Head of caudate nucleus (tissue), 42 donors: ENCODE results near the gene ZNF664.
"Not testable (repeated sequence)": the region's sequence is repeated elsewhere in the genome, so short reads cannot be mapped to it uniquely, and the experiment has no call there.

Source experiments
- DNase-seq, 42 donors: peaks; one replicate each; pipeline versions ENCODE4 v3.0.0 to v3.0.0-alpha.2; 2020 to 2021; ENCODE audit warnings: mixed read lengths in 7 of 42
- intact Hi-C: fragments of 100-400 bp; cut with DNase I; formaldehyde crosslinking; loops from one replicate; pipeline ENCODE4 v1.15.0; 2022

ZNF664 gene

GRCh38 chr12:123939716-123940626 lies 33.0 kb upstream of the ZNF664 start:
- DNase-seq: peak in 3 of 42 donors; percentile 38 to 63 (median 63)
- intact Hi-C loops: no loop called here

- no peak for DNase-seq
- intact Hi-C loops: no loop called here
Measured at GRCh38 chr12:123940627-123940966, 32.4 kb upstream of the ZNF664 start.

- intact Hi-C loops: no loop called here
- DNase-seq: no peak
Measured at GRCh38 chr12:123941000-123941399, 32.0 kb upstream of the ZNF664 start.

- intact Hi-C loops: no loop called here
- no peak for DNase-seq
Measured at GRCh38 chr12:123941624-123942237, 31.3 kb upstream of the ZNF664 start.

- peak in 29 of 42 donors; percentile 36 to 81 (median 57) for DNase-seq
- intact Hi-C loops: no loop called here
Measured at GRCh38 chr12:123942238-123942653, 30.8 kb upstream of the ZNF664 start.

- DNase-seq: no peak
- intact Hi-C loops: no loop called here
Measured at GRCh38 chr12:123942911-123943648, 29.9 kb upstream of the ZNF664 start.

- intact Hi-C loops: no loop called here
Measured at GRCh38 chr12:123943816-123944215, 29.2 kb upstream of the ZNF664 start.

GRCh38 chr12:123944696-123945095 lies 28.3 kb upstream of the ZNF664 start:
- DNase-seq: no peak
- intact Hi-C loops: no loop called here

More at GRCh38 chr12:123943816-123944215, 29.2 kb upstream of the ZNF664 start:
- DNase-seq: no peak

GRCh38 chr12:123945287-123946151 lies 27.5 kb upstream of the ZNF664 start:
- DNase-seq: peak in 21 of 42 donors; percentile 16 to 74 (median 43)
- intact Hi-C loops: no loop called here

- no peak for DNase-seq
- intact Hi-C loops: no loop called here
Measured at GRCh38 chr12:123946152-123946515, 26.9 kb upstream of the ZNF664 start.

GRCh38 chr12:123946516-123947505 lies 26.2 kb upstream of the ZNF664 start:
- intact Hi-C loops: not testable (repeated sequence)
- DNase-seq: peak in 5 of 42 donors; percentile 32 to 48 (median 42)

GRCh38 chr12:123947531-123947930 lies 25.5 kb upstream of the ZNF664 start:
- intact Hi-C loops: not testable (repeated sequence)
- DNase-seq: peak in 12 of 42 donors; percentile 29 to 67 (median 42)

GRCh38 chr12:123948401-123948795 lies 24.6 kb upstream of the ZNF664 start:
- intact Hi-C loops: no loop called here
- peak in 31 of 42 donors; percentile 25 to 75 (median 53) for DNase-seq

- DNase-seq: peak in 5 of 42 donors; percentile 24 to 69 (median 54)
- intact Hi-C loops: no loop called here
Measured at GRCh38 chr12:123948796-123949769, 23.9 kb upstream of the ZNF664 start.

- peak in 1 of 42 donors; percentile 31 for DNase-seq
- intact Hi-C loops: no loop called here
Measured at GRCh38 chr12:123949770-123950165, 23.2 kb upstream of the ZNF664 start.
